HG03045 (cell line): ENCODE measurements around the gene WASHC2C.
A peak's percentile ranks its signal among the peaks of the same experiment; 100 is the strongest.
"Not testable (repeated sequence)": the region's sequence is repeated elsewhere in the genome, so short reads cannot be mapped to it uniquely, and the experiment has no call there.

Experiments
- ATAC-seq: cut with Tn5 transposase; IDR thresholded peaks from one replicate; pipeline ENCODE4 v1.9.1; 2021; ENCODE audit warnings: mild to moderate bottlenecking, moderate library complexity; ENCODE audit not compliant: unreplicated experiment

WASHC2C gene, protein sequence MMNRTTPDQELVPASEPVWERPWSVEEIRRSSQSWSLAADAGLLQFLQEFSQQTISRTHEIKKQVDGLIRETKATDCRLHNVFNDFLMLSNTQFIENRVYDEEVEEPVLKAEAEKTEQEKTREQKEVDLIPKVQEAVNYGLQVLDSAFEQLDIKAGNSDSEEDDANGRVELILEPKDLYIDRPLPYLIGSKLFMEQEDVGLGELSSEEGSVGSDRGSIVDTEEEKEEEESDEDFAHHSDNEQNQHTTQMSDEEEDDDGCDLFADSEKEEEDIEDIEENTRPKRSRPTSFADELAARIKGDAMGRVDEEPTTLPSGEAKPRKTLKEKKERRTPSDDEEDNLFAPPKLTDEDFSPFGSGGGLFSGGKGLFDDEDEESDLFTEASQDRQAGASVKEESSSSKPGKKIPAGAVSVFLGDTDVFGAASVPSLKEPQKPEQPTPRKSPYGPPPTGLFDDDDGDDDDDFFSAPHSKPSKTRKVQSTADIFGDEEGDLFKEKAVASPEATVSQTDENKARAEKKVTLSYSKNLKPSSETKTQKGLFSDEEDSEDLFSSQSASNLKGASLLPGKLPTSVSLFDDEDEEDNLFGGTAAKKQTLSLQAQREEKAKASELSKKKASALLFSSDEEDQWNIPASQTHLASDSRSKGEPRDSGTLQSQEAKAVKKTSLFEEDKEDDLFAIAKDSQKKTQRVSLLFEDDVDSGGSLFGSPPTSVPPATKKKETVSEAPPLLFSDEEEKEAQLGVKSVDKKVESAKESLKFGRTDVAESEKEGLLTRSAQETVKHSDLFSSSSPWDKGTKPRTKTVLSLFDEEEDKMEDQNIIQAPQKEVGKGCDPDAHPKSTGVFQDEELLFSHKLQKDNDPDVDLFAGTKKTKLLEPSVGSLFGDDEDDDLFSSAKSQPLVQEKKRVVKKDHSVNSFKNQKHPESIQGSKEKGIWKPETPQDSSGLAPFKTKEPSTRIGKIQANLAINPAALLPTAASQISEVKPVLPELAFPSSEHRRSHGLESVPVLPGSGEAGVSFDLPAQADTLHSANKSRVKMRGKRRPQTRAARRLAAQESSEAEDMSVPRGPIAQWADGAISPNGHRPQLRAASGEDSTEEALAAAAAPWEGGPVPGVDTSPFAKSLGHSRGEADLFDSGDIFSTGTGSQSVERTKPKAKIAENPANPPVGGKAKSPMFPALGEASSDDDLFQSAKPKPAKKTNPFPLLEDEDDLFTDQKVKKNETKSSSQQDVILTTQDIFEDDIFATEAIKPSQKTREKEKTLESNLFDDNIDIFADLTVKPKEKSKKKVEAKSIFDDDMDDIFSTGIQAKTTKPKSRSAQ (N-terminal part only)

DNA sequence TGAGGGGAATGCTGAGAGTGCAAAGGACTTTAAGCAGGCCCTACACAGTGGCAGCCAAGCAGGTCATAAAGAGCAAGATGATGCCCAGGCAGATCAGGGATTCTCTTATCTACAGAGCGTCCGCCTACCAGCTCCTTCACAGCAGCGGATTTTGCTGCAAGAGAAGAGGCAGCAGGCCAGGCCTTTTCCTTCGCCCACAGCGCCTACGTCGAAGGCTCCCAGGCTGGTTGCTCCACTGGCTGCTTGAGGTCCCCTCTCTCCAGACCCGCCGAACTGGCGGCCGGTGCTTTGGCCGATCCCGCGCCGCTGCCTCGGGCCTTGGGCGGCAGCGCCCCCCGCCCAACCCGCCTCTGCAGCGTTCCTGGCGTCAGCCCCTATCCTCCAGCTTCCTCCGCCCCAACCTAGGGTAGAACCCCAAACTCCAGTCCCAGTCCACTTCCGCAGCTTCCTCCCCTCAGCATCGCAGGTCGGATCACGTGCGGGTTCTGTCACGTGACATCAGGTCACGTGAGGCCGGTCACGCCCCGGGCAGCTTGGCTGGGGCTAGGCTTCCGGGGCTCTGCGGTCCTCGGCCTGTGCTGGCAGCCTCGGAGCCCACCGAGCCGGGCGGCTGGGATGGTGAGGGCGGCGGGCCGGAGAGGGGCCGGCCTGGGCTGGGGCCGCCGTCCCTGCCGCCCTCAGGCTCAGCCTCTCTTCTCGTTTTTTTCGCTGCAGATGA is at the start of gene WASHC2C:
Gene WASHC2C, plus strand, starts transcription at position 564 of the 718 bp plus-strand sequence. Its CDS starts 52 bp downstream, at position 616.
- peak; percentile 91 for ATAC-seq

DNA sequence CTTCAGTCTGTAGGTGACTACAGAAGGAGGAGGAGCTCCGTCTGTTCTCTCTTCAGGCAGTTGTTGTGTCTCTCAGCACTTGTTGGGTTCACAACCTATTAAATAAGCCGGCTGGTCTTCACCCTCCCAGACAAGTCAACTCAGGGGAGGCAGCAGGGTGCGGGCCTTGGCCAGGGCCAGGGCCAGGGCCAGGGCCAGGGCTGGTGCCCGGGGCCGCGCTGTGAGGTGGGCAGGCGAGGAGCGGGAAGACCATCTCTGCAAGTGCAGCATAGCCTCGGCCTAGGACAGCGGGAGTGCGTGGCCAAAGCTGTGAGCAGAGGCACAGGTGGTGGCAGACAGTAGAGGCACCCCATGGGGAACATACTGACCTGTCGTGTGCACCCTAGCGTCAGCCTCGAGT is 48.6 kb upstream of the WASHC2C start:
- not testable (repeated sequence) for ATAC-seq

- ATAC-seq: peak; percentile 87
Observed at GRCh38 chr10:45710200-45710796, 16.8 kb upstream of the WASHC2C start.

DNA sequence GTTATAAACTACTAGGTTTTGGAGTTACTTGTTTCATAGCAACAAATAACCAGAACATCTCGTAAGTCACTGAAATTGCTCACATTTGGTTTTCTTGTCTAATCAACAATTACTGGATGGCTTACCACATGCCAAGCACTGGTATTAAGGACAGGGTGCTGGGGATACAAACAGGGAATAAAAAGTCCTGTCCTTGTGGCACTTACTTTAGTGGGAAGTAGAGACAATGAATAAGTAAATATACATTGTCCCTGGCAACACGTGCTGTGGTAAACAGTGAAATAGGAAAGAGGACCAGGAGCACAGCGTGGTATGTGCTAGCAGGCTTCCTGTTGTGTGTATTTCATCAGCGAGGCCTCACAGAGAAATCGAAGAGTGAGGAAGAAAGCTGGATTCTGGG is 15.8 kb upstream of the WASHC2C start:
- not testable (repeated sequence) for ATAC-seq

DNA sequence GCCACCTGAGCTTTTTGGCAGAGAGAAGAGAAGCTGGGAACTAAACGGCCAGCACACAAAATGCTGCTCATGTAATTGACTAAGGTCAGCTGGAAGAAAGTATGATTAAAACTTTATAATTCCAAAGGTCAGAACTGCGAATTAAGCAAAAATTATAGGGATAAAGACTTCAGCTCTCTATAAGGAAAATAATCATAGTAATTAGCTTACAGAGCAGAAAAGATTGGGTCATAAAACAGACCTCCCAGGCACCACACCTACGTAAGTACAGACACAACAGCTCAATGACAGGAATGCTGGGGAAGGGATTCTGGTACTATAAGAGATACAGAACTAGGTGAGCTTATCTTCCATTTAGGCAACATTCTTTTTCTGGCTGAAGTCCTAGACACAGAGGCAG is 10.0 kb upstream of the WASHC2C start:
- ATAC-seq: not testable (repeated sequence)

DNA sequence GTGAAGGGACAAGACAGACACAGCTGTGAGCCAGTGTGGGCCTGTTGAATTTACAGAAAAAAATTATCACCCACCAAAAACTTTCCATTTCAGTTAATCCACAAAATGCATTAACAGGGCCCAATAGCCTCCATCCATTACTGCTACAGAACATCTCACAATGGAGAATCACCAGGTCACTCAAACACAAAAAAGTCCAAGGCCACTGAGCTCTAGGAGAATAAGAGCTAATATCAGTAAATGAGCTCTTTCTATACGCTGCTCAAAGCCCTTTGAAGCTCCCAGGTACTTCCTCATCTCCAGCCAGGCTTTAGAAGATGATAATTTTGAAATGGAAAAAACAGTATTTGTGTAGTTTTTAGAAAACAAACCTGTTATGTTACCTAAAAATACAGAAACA is 9.4 kb upstream of the WASHC2C start:
- not testable (repeated sequence) for ATAC-seq

GRCh38 chr10:45721503-45721902 is 5.6 kb upstream of the WASHC2C start:
- ATAC-seq: not testable (repeated sequence)

GRCh38 chr10:45723851-45724250 is 3.2 kb upstream of the WASHC2C start:
- not testable (repeated sequence) for ATAC-seq

DNA sequence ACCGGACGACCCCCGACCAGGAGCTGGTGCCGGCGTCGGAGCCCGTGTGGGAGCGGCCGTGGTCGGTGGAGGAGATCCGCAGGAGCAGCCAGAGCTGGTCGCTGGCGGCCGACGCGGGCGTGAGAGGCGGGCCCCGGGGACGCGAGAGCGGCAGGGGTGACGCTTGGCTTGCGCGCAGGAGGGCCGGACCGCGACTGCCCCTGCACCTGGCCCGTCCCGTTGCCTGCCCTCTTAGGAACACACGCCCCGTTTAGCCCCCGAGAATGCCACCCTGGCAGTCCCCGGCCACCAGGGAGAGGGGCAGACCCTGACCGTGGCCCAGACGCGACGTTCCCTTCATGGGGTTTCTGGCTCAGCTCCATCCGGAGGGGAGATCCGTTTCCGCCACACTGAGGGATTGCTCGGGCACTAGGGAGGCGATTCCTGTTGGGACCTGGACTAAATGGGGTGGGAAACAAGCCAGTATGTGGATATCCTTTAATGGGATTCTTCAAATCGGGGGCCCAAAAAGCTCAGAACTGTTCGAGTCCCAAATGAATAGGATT is 427 bp downstream of the WASHC2C start:
- ATAC-seq: peak; percentile 64

DNA sequence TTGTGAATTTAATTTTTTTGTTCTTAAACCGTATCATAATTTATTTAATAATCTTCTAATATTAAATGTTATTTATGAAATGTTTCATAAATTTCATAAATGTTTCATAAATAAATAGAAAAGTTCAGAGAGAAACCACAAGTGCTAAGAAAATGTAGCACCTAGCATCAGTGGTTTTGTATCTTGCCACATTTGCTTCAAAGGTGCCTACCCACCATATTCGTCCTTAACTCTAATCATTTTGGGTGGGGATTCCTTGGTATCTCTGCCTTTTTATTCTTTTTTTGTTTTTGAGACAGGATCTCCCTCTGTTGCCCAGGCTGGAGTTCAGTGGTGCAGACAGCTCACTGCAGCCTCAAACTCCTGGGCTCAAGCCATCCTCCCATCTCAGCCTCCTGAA is 7.4 kb downstream of the WASHC2C start:
- not testable (repeated sequence) for ATAC-seq

GRCh38 chr10:45734867-45735266 is 7.8 kb downstream of the WASHC2C start:
- ATAC-seq: not testable (repeated sequence)

GRCh38 chr10:45741559-45741958 is 14.5 kb downstream of the WASHC2C start:
- not testable (repeated sequence) for ATAC-seq

- ATAC-seq: not testable (repeated sequence)
Observed at GRCh38 chr10:45742014-45742413, 14.9 kb downstream of the WASHC2C start.

DNA sequence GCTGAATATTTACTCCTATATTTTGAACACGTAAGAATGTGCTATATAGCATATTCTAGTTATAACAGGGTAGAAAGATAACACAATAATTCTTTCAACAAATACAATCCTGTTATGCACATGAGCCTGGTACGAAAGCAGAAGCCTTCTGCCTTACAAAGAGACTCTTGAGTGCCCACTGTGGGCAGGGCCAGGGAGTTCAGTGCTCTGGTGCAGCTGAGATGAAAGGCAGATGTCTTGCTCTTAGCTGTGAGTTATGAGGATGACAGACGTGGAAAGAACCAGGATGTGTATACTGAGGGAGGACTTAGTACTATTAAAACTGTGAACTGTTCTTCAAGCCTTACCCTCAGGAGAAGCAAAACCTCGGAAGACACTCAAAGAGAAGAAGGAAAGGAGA is 24.1 kb downstream of the WASHC2C start:
- not testable (repeated sequence) for ATAC-seq

DNA sequence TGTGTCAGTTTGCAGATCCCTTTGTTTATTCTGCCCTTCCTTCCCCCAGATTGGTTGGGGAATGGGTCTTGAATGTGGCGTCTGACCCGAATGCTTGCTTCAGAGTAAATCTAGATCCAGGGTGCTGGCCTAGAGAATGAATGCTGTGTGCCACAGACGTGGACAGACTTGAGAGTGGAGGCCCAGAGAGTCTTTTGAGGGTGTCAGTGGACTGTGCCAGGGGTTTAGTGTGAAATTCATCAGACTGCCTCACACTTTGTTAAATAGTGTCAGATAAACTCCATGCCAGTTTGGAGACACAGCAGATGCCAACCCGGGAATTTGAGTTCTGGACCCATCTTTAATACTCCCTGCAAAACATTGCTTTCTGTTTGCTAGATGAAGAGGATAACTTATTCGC is 25.1 kb downstream of the WASHC2C start:
- not testable (repeated sequence) for ATAC-seq

DNA sequence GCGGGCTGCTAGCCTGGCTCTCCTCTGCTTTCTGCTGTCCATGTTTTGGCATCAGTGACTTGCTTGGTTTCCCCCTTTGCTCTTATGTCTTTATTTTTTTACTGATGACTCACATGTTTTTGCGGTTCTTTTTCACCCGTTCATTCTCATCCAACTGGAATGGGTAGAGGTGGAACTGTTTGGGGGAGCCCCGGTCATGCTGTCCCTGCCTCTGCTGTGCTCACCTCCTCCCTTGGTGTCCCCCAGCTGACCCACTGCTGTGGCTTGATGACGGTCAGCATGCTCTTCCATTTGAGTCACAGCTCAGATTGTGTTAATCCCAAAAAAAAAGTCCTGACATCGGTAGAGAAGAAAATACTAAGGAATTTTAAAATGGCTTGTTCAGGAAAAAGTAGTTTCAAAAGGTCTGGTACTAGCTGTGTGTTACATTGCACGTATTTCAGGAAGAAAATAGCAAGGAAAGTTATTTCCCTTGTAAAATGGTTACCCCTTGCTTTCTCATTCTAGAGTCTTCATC is 27.0 kb downstream of the WASHC2C start:
- not testable (repeated sequence) for ATAC-seq

GRCh38 chr10:45755083-45755482 is 28.0 kb downstream of the WASHC2C start:
- ATAC-seq: not testable (repeated sequence)

GRCh38 chr10:45756065-45756464 is 29.0 kb downstream of the WASHC2C start:
- not testable (repeated sequence) for ATAC-seq
